BJ (cell line): ENCODE data around the gene COX19. TPM values are rescaled to one million over a fixed set of nuclear protein-coding genes. Genes with fewer than 3 reads are reported as not detected.
A peak's percentile ranks its signal among the peaks of the same experiment; 100 is the strongest.

Experiments
- CTCF ChIA-PET: fragments of 350-600 bp; formaldehyde crosslinking; extraction: SDS; loops from one replicate; lab custom pipeline; 2021; ENCODE audit warnings: antibody characterized with exemption, inconsistent platforms; lab: Yijun Ruan, JAX
- POLR2A ChIA-PET: fragments of 300-600 bp; sonication (Branson Sonifier 250); formaldehyde crosslinking; extraction: SDS; loops from one replicate; lab custom pipeline; 2021; ENCODE audit warnings: antibody characterized with exemption; lab: Charles Lee
- DNase-seq: peaks from one replicate; pipeline ENCODE4 v3.0.0-alpha.2; 2011; ENCODE audit warnings: low read depth
- H3K27me3 ChIP-seq: 2 replicates; pipeline ENCODE4 v1.6.0; 2011; ENCODE audit warnings: low read length; ENCODE audit not compliant: control insufficient read depth, insufficient read depth
- H3K36me3 ChIP-seq: 2 replicates; pipeline ENCODE4 v1.5.1; 2011; ENCODE audit warnings: low read length; ENCODE audit not compliant: control insufficient read depth, insufficient read depth
- H3K4me3 ChIP-seq: 2 replicates; pipeline ENCODE4 v1.5.1; 2011; ENCODE audit warnings: low read depth, mild to moderate bottlenecking, control low read depth, low read length
- polyA plus RNA-seq: library from polyadenylated mRNA; depleted of rRNA; stranded (reverse); fragments of >200 nt; gene quantifications from 2 replicates; pipeline ENCODE4 v1.2.3, GENCODE V29; 2011; rRNA removed
- small RNA-seq: library from RNA; depleted of rRNA; stranded (forward); fragments of <200 nt; gene quantifications from one replicate; pipeline ENCODE3, GENCODE V24; 2012; ENCODE audit warnings: low replicate concordance, low read depth; ENCODE audit not compliant: insufficient read length
- TF ChIP-seq, protein P1 (sequence below): IDR thresholded peaks from 2 replicates; pipeline ENCODE4 v1.5.1; 2011; ENCODE audit warnings: low read depth, mild to moderate bottlenecking, control low read depth, inconsistent platforms, low read length, moderate library complexity; ENCODE audit not compliant: insufficient read depth

The COX19 gene
- polyA plus RNA-seq, 1 experiment: 5.6 TPM

DNA sequence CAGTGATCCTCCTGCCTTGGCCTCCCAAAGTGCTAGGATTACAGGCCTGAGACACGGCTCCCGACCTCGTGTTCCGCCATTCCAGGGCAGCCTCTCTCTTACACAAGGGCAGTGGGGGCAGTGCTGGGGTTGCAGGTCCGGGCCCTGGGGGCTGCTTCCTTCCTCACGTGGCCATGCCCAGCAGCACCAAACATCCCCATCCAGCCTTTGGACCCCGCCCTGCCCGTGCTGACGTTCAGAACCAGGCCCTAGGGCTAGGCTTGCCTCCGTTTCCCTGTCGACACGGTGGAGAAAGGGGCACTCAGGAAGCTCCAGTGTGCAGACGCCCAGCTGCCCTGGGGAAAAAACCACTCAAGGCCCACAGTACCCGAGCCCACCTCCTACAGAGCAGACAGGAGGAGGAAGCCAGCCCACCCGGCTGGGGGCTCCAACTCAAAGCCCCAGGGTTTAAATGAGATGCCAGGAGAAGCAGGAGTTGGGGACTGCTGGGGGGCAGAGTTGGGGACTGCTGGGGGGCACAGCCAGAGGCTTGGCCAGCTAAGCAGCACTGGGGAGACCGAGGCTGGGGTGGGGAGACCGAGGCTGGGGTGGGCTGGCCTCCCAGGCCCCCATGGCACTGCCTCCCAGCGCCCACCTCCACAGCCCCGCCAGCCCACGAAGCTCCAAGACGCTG is 56.8 kb downstream of the COX19 start:
- CTCF ChIA-PET: interaction anchor here (0.8 kb wide), 1 partner anchor 9 kb away, joined by 3 read pairs; no protein-coding TSS in a partner anchor

DNA sequence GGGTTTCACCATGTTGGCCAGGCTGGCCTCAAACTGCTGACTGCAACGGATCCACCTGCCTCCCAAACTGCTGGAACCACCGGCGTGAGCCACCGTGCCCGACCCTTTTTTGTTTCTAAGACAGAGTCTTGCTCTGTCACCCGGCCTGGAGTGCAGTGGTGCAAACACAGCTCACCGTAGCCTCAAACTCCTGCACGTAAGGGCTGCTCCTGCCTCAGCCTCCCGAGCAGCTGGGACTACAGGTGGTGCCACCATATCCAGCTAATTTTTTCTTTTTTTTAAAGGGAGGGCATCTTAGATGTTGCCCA is 57.3 kb downstream of the COX19 start:
- ChIA-PET POLR2A (no interaction called here), CTCF (interaction anchor here (0.8 kb wide), 1 partner anchor 8 kb away, joined by 3 read pairs; no protein-coding TSS in a partner anchor)
- TF ChIP-seq, protein P1, sequence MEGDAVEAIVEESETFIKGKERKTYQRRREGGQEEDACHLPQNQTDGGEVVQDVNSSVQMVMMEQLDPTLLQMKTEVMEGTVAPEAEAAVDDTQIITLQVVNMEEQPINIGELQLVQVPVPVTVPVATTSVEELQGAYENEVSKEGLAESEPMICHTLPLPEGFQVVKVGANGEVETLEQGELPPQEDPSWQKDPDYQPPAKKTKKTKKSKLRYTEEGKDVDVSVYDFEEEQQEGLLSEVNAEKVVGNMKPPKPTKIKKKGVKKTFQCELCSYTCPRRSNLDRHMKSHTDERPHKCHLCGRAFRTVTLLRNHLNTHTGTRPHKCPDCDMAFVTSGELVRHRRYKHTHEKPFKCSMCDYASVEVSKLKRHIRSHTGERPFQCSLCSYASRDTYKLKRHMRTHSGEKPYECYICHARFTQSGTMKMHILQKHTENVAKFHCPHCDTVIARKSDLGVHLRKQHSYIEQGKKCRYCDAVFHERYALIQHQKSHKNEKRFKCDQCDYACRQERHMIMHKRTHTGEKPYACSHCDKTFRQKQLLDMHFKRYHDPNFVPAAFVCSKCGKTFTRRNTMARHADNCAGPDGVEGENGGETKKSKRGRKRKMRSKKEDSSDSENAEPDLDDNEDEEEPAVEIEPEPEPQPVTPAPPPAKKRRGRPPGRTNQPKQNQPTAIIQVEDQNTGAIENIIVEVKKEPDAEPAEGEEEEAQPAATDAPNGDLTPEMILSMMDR: no peak
- Histone ChIP-seq H3K4me3 (no peak overlapping the region), H3K36me3 (no peaks in the 10 kb centered on the region), H3K27me3 (no peaks in the 10 kb centered on the region)
- DNase-seq: no peak

More for the DNA sequence above, 56.8 kb downstream of the COX19 start:
- TF ChIP-seq, protein P1: no peak
- no peak for DNase-seq
- H3K27me3 ChIP-seq: no peaks in the 10 kb centered on the region
- no peak overlapping the region for H3K4me3 ChIP-seq
- POLR2A ChIA-PET: interaction anchor here (0.7 kb wide), 1 partner anchor 242 kb away, joined by 6 read pairs; no protein-coding TSS in a partner anchor
- no peaks in the 10 kb centered on the region for H3K36me3 ChIP-seq

DNA sequence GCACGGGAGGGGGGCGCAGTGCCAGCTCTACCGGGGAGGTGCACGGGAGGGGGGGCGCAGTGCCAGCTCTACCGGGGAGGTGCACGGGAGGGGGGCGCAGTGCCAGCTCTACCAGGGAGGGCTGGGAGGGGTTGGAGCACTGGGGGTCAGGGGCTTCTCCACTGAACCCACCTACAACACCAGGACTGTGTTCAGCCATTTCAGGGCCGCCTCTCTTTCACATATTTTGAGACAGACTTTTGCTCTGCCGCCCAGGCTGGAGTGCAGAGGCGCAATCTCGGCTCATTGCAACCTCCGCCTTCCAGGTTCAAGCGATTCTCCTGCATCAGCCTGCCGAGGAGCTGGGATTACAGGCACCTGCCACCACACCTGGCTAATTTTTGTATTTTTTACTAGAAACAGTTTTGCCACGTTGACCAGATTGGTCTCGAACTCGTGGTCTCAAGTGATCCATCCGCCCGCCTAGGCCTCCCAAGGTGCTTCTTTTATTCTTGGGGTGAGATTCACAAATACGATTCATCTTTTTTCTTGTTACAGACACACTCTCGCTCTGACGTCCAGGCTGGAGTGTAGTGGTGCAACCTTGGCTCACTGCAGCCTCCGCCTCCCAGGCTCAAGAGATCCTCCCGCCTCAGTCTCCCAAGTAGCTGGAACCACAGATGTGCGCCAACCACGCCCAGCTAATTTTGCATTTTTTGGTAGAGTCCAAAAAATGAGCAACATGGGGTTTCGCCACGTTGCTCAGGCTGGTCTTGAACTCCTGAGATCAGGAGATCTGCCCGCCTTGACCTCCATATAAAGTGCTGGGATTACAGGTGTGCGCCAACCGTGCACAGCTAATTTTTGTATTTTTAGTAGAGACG is 57.9 kb downstream of the COX19 start:
- DNase-seq: no peak
- Histone ChIP-seq H3K27me3 (no peaks in the 10 kb centered on the region), H3K36me3 (no peaks in the 10 kb centered on the region), H3K4me3 (no peak overlapping the region)
- ChIA-PET CTCF (no interaction called here), POLR2A (no interaction called here)
- TF ChIP-seq, protein P1: no peak

DNA sequence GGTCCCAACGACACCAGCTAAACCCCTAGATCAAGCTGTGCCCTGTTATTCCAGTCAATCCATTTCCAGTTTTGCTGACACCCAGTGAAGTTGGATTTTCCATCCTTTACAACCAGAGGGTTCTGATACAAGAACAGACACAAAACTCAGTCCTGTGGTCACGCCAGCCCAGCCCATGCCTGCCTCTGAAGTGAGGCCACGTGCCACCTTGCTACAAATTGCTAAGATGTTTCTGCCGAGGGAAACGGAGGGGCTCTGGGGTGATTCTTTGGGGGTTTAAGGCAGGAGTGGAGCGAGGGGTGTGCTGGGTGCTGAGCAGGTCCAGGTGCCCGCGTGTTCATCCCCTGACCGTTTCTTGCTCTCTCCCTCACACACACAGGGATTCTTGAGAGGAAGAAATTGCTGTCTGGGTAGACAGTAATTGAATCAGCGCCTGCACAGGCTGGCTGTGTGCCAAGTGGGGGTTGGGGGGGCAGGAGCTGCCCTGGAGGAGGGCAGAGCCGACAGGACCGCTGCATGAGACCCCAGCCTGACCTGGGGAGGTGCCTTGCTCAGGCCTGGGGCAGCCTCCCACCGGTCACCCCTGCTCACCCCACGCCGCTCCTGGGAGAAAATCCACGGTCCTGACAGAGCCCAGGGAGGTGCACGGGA is 58.9 kb downstream of the COX19 start:
- H3K36me3 ChIP-seq: no peaks in the 10 kb centered on the region
- TF ChIP-seq, protein P1: no peak
- no peak overlapping the region for H3K4me3 ChIP-seq
- no peak for DNase-seq
- no peaks in the 10 kb centered on the region for H3K27me3 ChIP-seq
- ChIA-PET CTCF (no interaction called here), POLR2A (no interaction called here)

Small RNAs within 50 kb of the gene (small RNA-seq; reads per million reads assigned to genes)
- 52.5 reads per million, percentile 88 among the genes with 10 or more reads in this experiment for gene MIR339

Other genes with a start within 250 kb of the COX19 start
- gene DNAAF5, start 248.8 kb downstream of the COX19 start, polyA plus RNA-seq: 11.1 and 27.0 TPM in 2 replicates
- gene PRKAR1B, start 248.3 kb downstream of the COX19 start, polyA plus RNA-seq: 7.3 and 7.4 TPM in 2 replicates
- gene SUN1, start 143.1 kb downstream of the COX19 start, polyA plus RNA-seq: 177 and 222 TPM in 2 replicates
- gene GET4, start 99.0 kb downstream of the COX19 start, polyA plus RNA-seq: 15.6 and 21.7 TPM in 2 replicates
- 3.2 and 5.1 TPM in 2 replicates for gene ADAP1, start 20.9 kb downstream of the COX19 start, polyA plus RNA-seq
- gene CYP2W1, start 7.6 kb upstream of the COX19 start, polyA plus RNA-seq: not detected in 2 replicates
- 2.8 and 4.5 TPM in 2 replicates for gene GPR146, start 69.0 kb upstream of the COX19 start, polyA plus RNA-seq
- gene GPER1, start 112.6 kb upstream of the COX19 start, polyA plus RNA-seq: 2.1 and 3.1 TPM in 2 replicates
- 43.6 and 46.3 TPM in 2 replicates for gene ZFAND2A, start 184.6 kb upstream of the COX19 start, polyA plus RNA-seq